Measurements from ENCODE around the gene CYTH2. TPM values are rescaled to one million over a fixed set of nuclear protein-coding genes. Genes with fewer than 3 reads are reported as not detected.
A peak's percentile ranks its signal among the peaks of the same experiment; 100 is the strongest.

CYTH2 gene
- total RNA-seq, 1 donor: 66.2 TPM

DNA sequence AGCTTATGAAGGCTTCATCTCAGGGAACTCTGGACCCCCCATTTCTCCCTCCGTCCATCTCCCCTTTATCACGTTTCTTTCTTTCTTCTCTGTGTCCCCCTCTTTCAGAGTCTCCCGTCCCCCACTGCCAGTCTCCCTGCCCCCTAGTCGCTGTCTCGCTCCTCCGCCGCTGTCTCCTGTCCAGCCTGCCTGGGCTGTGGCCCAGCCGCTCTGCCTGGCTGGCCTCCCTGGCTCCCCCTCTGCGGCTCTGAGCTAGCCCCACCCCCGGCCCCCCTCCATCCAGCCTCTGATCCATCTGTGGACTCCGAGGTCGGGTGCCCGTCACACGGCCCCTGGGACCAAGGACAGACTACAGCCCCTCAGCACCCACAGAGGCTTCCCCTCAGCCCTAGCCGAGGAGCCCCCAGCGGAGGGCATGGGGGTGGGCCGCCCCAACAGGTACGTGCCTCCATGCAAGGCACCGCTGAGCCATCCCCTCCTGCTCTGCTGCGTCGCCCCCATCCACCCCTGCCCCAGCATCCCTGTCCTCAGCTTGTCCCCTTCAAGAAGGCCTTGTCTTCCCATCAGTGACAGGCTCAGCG lies 14.9 kb upstream of the CYTH2 start:
- H3K4me3 ChIP-seq (ENCODE audit: insufficient read depth, low read length): no peak overlapping the region
- peaks cover 12% of the 10 kb centered on the region for H3K79me2 ChIP-seq (ENCODE audit: insufficient read depth, low read length)
- H3K27me3 ChIP-seq (ENCODE audit: insufficient read depth, low read length): no peaks in the 10 kb centered on the region
- no peak overlapping the region for H3K27ac ChIP-seq (ENCODE audit: low read depth, low read length)
- H3K9me3 ChIP-seq (ENCODE audit: low read depth, low read length): no peaks in the 10 kb centered on the region
- H3K4me1 ChIP-seq (ENCODE audit: insufficient read depth, low read length): no peaks in the 10 kb centered on the region
- TF ChIP-seq, protein P1, sequence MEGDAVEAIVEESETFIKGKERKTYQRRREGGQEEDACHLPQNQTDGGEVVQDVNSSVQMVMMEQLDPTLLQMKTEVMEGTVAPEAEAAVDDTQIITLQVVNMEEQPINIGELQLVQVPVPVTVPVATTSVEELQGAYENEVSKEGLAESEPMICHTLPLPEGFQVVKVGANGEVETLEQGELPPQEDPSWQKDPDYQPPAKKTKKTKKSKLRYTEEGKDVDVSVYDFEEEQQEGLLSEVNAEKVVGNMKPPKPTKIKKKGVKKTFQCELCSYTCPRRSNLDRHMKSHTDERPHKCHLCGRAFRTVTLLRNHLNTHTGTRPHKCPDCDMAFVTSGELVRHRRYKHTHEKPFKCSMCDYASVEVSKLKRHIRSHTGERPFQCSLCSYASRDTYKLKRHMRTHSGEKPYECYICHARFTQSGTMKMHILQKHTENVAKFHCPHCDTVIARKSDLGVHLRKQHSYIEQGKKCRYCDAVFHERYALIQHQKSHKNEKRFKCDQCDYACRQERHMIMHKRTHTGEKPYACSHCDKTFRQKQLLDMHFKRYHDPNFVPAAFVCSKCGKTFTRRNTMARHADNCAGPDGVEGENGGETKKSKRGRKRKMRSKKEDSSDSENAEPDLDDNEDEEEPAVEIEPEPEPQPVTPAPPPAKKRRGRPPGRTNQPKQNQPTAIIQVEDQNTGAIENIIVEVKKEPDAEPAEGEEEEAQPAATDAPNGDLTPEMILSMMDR (IDR thresholded peaks at IDR 0.05; ENCODE audit: extremely low read depth, low read depth, low read length): no peak
- no peak overlapping the region for H3K4me2 ChIP-seq (ENCODE audit: insufficient read depth, low read length)
- H2AFZ ChIP-seq (ENCODE audit: low read length): no peak overlapping the region
- peaks cover 13% of the 10 kb centered on the region for H4K20me1 ChIP-seq (ENCODE audit: insufficient read depth, low read length)
- peaks cover 42% of the 10 kb centered on the region for H3K36me3 ChIP-seq (ENCODE audit: insufficient read depth, low read length)
- DNase-seq (ENCODE audit: insufficient read length, low spot score, missing footprints): peak; percentile 46

DNA sequence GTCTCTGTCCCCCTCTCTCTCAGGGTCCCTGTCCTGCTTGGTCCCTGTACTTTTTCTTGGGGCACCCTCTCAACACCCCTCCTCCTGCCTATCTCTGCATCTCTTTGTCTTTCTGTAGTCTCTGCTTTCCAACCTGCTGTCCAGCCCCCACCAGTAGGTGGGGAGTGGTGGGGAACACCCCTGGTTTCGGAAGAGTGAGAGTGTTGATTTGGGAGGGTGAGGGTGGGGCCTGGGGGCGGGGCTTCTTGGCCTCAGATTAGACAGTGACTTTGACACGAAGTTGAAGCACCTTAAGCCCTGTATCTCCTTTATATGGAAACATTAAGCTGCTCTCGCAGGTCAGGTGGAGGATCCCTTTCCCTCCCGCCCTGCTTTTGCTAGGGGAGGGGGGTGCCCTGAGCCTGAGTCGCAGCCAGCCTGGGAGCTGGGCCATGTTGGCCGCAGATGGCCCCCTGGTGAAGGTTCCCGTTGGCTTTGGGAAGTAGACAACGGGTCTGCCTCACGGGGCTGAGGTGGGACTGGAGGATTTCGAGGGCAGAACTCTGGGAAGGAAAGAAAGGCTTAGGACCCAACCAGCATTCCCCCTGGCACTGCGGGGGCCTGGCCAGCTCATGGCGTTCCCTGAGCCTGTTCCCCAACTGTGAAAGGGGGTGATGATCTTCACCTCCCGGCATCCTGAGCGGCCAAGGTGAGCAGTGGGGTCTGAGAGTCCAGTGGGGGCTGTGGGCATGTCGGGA lies 13.8 kb upstream of the CYTH2 start, which contains the start of gene KCNJ14:
TSS of gene KCNJ14 (plus strand) at position 404 of the 737 bp plus-strand sequence. CDS start 6,151 bp downstream, outside the sequence.
- peaks cover 13% of the 10 kb centered on the region for H4K20me1 ChIP-seq (ENCODE audit: insufficient read depth, low read length)
- no peak within 1 kb of the TSS for H2AFZ ChIP-seq (ENCODE audit: low read length)
- H3K79me2 ChIP-seq (ENCODE audit: insufficient read depth, low read length): peaks cover 12% of the 10 kb centered on the region
- TF ChIP-seq, protein P1 (IDR thresholded peaks at IDR 0.05; ENCODE audit: extremely low read depth, low read depth, low read length): no peak
- H3K27ac ChIP-seq (ENCODE audit: low read depth, low read length): no peak within 1 kb of the TSS
- H3K27me3 ChIP-seq (ENCODE audit: insufficient read depth, low read length): no peaks in the 10 kb centered on the region
- DNase-seq (ENCODE audit: insufficient read length, low spot score, missing footprints): peak; percentile 80
- no peaks in the 10 kb centered on the region for H3K9me3 ChIP-seq (ENCODE audit: low read depth, low read length)
- H3K4me3 ChIP-seq (ENCODE audit: insufficient read depth, low read length): no peak within 1 kb of the TSS
- no peaks in the 10 kb centered on the region for H3K4me1 ChIP-seq (ENCODE audit: insufficient read depth, low read length)
- H3K4me2 ChIP-seq (ENCODE audit: insufficient read depth, low read length): no peak within 1 kb of the TSS
- H3K36me3 ChIP-seq (ENCODE audit: insufficient read depth, low read length): peaks cover 35% of the 10 kb centered on the region

DNA sequence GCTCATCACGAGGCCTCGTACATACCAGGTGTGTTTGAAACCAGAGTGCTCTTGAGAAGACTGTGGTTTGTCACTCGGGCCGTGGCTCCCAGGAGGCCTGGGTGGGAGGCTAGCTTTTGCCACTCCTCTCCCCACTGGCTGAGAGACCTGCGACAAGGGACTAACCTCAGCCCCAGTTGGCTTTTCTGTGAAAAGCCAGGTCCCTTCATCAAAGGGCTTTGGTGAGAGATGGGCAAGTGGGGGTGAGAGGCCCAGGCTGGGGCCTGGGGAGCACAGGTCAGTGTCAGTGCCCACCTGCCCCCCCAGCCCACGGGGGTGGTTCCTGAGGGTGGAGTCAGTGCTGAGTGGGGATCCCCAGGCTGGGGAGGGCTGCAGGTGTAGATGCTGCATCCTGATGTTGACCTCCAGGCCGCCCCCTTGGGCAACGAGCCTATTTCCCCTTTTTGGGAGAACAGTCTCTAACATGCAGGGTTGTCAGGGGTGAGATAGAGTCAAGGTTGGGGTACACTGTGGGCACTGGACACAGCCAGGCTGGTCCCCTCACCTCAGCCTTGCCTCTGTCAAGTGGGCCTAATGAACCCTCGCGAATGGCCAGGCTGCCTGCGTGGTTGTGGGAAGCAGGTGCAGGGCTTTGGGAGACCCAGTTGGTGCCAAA lies 13.1 kb upstream of the CYTH2 start:
- TF ChIP-seq, protein P1 (IDR thresholded peaks at IDR 0.05; ENCODE audit: extremely low read depth, low read depth, low read length): no peak
- H4K20me1 ChIP-seq (ENCODE audit: insufficient read depth, low read length): peaks cover 13% of the 10 kb centered on the region

DNA sequence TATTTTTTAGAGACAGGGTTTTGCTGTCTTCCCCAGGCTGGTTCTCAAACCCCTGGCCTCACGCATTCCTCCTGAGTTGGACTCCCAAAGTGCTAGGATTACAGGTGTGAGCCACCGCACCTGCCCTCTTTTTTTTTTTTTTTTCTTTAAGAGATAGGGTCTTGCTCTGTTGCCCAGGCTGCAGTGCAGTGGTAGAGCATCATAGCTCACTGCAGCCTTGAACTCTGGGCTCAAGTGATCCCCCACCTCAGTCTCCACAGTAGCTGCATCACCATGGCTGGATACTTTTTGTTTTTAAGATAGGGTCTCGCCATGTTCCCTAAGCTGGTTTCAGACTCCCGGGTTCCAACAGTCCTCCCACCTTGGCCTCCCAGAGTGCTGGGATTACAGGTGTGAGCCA lies 12.3 kb upstream of the CYTH2 start:
- TF ChIP-seq, protein P1 (IDR thresholded peaks at IDR 0.05; ENCODE audit: extremely low read depth, low read depth, low read length): no peak
- H4K20me1 ChIP-seq (ENCODE audit: insufficient read depth, low read length): peaks cover 13% of the 10 kb centered on the region
- DNase-seq (ENCODE audit: insufficient read length, low spot score, missing footprints): no peak
- H3K4me2 ChIP-seq (ENCODE audit: insufficient read depth, low read length): no peak overlapping the region
- H3K27ac ChIP-seq (ENCODE audit: low read depth, low read length): no peak overlapping the region
- no peaks in the 10 kb centered on the region for H3K27me3 ChIP-seq (ENCODE audit: insufficient read depth, low read length)
- no peaks in the 10 kb centered on the region for H3K4me1 ChIP-seq (ENCODE audit: insufficient read depth, low read length)
- H3K79me2 ChIP-seq (ENCODE audit: insufficient read depth, low read length): peaks cover 12% of the 10 kb centered on the region
- H3K4me3 ChIP-seq (ENCODE audit: insufficient read depth, low read length): no peak overlapping the region
- H3K36me3 ChIP-seq (ENCODE audit: insufficient read depth, low read length): peaks cover 25% of the 10 kb centered on the region
- H2AFZ ChIP-seq (ENCODE audit: low read length): no peak overlapping the region
- H3K9me3 ChIP-seq (ENCODE audit: low read depth, low read length): no peaks in the 10 kb centered on the region

More for the DNA sequence above, 13.1 kb upstream of the CYTH2 start:
- no peak overlapping the region for H2AFZ ChIP-seq (ENCODE audit: low read length)
- H3K9me3 ChIP-seq (ENCODE audit: low read depth, low read length): no peaks in the 10 kb centered on the region
- no peak overlapping the region for H3K4me3 ChIP-seq (ENCODE audit: insufficient read depth, low read length)
- H3K36me3 ChIP-seq (ENCODE audit: insufficient read depth, low read length): peaks cover 28% of the 10 kb centered on the region
- peaks cover 12% of the 10 kb centered on the region for H3K79me2 ChIP-seq (ENCODE audit: insufficient read depth, low read length)
- H3K27me3 ChIP-seq (ENCODE audit: insufficient read depth, low read length): no peaks in the 10 kb centered on the region
- no peaks in the 10 kb centered on the region for H3K4me1 ChIP-seq (ENCODE audit: insufficient read depth, low read length)
- H3K27ac ChIP-seq (ENCODE audit: low read depth, low read length): no peak overlapping the region
- H3K4me2 ChIP-seq (ENCODE audit: insufficient read depth, low read length): no peak overlapping the region
- DNase-seq (ENCODE audit: insufficient read length, low spot score, missing footprints): peak; percentile 68

All from osteoblast (primary cell).